H9 (cell line): Measurements from ENCODE around the gene DDX51. TPM values are rescaled to one million over a fixed set of nuclear protein-coding genes. Genes with fewer than 3 reads are reported as not detected.
A peak's percentile ranks its signal among the peaks of the same experiment; 100 is the strongest.

ENCODE experiments used
- DNase-seq: peaks from one replicate; pipeline ENCODE4 v3.0.0-alpha.2; 2017
- H2AFZ ChIP-seq: one replicate; pipeline ENCODE4 v1.6.1; 2013; ENCODE audit warnings: mild to moderate bottlenecking, low read length, control low read depth, moderate library complexity
- H2AK5ac ChIP-seq: 2 replicates; pipeline ENCODE4 v1.6.1; 2013; ENCODE audit warnings: low read length, control low read depth, mixed read lengths; ENCODE audit not compliant: insufficient read length
- H2BK120ac ChIP-seq: one replicate; pipeline ENCODE4 v1.6.1; 2013; ENCODE audit warnings: low read depth, mild to moderate bottlenecking, low read length, control low read depth, inconsistent platforms; ENCODE audit not compliant: poor library complexity, severe bottlenecking
- H2BK12ac ChIP-seq: 2 replicates; pipeline ENCODE4 v1.6.1; 2013; ENCODE audit warnings: low read length, control low read depth, mixed read lengths, low read depth; ENCODE audit not compliant: insufficient read length
- H2BK15ac ChIP-seq: 2 replicates; pipeline ENCODE4 v1.6.1; 2013; ENCODE audit warnings: low read depth, low read length, control low read depth
- H2BK20ac ChIP-seq: one replicate; pipeline ENCODE4 v1.6.1; 2013; ENCODE audit warnings: low read depth, mild to moderate bottlenecking, low read length, control low read depth, inconsistent platforms; ENCODE audit not compliant: poor library complexity, severe bottlenecking
- H2BK5ac ChIP-seq: 2 replicates; pipeline ENCODE4 v1.6.1; 2013; ENCODE audit warnings: low read length, control low read depth, mixed read lengths; ENCODE audit not compliant: insufficient read length
- H3K14ac ChIP-seq: 2 replicates; pipeline ENCODE4 v1.6.1; 2013; ENCODE audit warnings: low read length, control low read depth; ENCODE audit not compliant: insufficient read depth
- H3K18ac ChIP-seq: 2 replicates; pipeline ENCODE4 v1.6.1; 2013; ENCODE audit warnings: low read depth, mild to moderate bottlenecking, mixed read lengths, low read length, control low read depth; ENCODE audit not compliant: insufficient read length
- H3K23ac ChIP-seq: 2 replicates; pipeline ENCODE4 v1.6.1; 2013; ENCODE audit warnings: low read length, control low read depth, mixed read lengths, low read depth; ENCODE audit not compliant: insufficient read length
- H3K23me2 ChIP-seq: 2 replicates; pipeline ENCODE4 v1.6.1; 2013; ENCODE audit warnings: low read depth, mild to moderate bottlenecking, mixed read lengths, low read length, control low read depth; ENCODE audit not compliant: insufficient read length, poor library complexity, severe bottlenecking
- H3K27ac ChIP-seq: 2 replicates; pipeline ENCODE4 v1.5.1; 2013; ENCODE audit warnings: low read length, control low read depth, mixed read lengths, low read depth; ENCODE audit not compliant: insufficient read length
- H3K27me3 ChIP-seq: 2 replicates; pipeline ENCODE4 v1.6.1; 2013; ENCODE audit warnings: low read length, control low read depth, inconsistent platforms; ENCODE audit not compliant: insufficient read depth
- H3K4ac ChIP-seq: 2 replicates; pipeline ENCODE4 v1.6.1; 2013; ENCODE audit warnings: low read depth, mild to moderate bottlenecking, control low read depth, inconsistent platforms, low read length, moderate library complexity
- H3K4me1 ChIP-seq: 2 replicates; pipeline ENCODE4 v1.6.1; 2013; ENCODE audit warnings: low read length, control low read depth, inconsistent platforms; ENCODE audit not compliant: insufficient read depth
- H3K4me2 ChIP-seq: 2 replicates; pipeline ENCODE4 v1.6.1; 2013; ENCODE audit warnings: low read length, control low read depth, mixed read lengths; ENCODE audit not compliant: insufficient read length, insufficient read depth
- H3K56ac ChIP-seq: 2 replicates; pipeline ENCODE4 v1.6.1; 2013; ENCODE audit warnings: low read depth, mild to moderate bottlenecking, mixed read lengths, low read length, control low read depth; ENCODE audit not compliant: insufficient read length
- H3K79me1 ChIP-seq: 2 replicates; pipeline ENCODE4 v1.6.1; 2013; ENCODE audit warnings: low read depth, mild to moderate bottlenecking, moderate library complexity, low read length, control low read depth, inconsistent platforms; ENCODE audit not compliant: insufficient read depth, poor library complexity, severe bottlenecking
- H3K79me2 ChIP-seq: 2 replicates; pipeline ENCODE4 v1.6.1; 2013; ENCODE audit warnings: low read length, control low read depth, inconsistent platforms; ENCODE audit not compliant: insufficient read depth
- H3K9ac ChIP-seq: 2 replicates; pipeline ENCODE4 v1.6.1; 2013; ENCODE audit warnings: low read length, control low read depth, mixed read lengths; ENCODE audit not compliant: insufficient read length; ENCODE audit errors: extremely low read depth
- H3K9me3 ChIP-seq: one replicate; pipeline ENCODE4 v1.6.1; 2013; ENCODE audit warnings: low read depth, low read length, inconsistent platforms; ENCODE audit not compliant: control insufficient read depth
- H3T11ph ChIP-seq: one replicate; pipeline ENCODE4 v1.6.1; 2013; ENCODE audit warnings: mild to moderate bottlenecking, low read length, control low read depth, inconsistent platforms
- H4K20me1 ChIP-seq: one replicate; pipeline ENCODE4 v1.6.1; 2013; ENCODE audit not compliant: control insufficient read depth, insufficient read length, insufficient read depth
- H4K5ac ChIP-seq: 2 replicates; pipeline ENCODE4 v1.6.1; 2013; ENCODE audit warnings: low read depth, mild to moderate bottlenecking, mixed read lengths, low read length, control low read depth; ENCODE audit not compliant: insufficient read length
- H4K8ac ChIP-seq: replicated peaks from 2 replicates; pipeline ENCODE4 v1.6.1; 2013; ENCODE audit warnings: low read length, control low read depth, mixed read lengths, low read depth; ENCODE audit not compliant: insufficient read length
- H4K91ac ChIP-seq: 2 replicates; pipeline ENCODE4 v1.6.1; 2013; ENCODE audit warnings: low read depth, mild to moderate bottlenecking, moderate library complexity, mixed read lengths, low read length, control low read depth; ENCODE audit not compliant: insufficient read length
- H3K27ac Mint-ChIP-seq, 3 experiments: 2 replicates in 2 of 3; 3 replicates in 1 of 3; pipeline ENCODE4 v1.8.0; 2020 to 2021; ENCODE audit warnings: mixed read lengths in 3 of 3, mild to moderate bottlenecking in 1 of 3, moderate library complexity in 1 of 3
- H3K27me3 Mint-ChIP-seq: 2 replicates; pipeline ENCODE4 v1.8.0; 2021; ENCODE audit warnings: low read depth, mild to moderate bottlenecking, moderate library complexity, mixed read lengths
- H3K36me3 Mint-ChIP-seq, 3 experiments: 2 replicates in 2 of 3; 3 replicates in 1 of 3; pipeline ENCODE4 v1.8.0; 2020 to 2021; ENCODE audit warnings: low read depth in 3 of 3, mixed read lengths in 3 of 3; ENCODE audit not compliant: insufficient read depth in 1 of 3
- H3K4me1 Mint-ChIP-seq, 2 experiments: 2 replicates each; pipeline ENCODE4 v1.8.0; 2020; ENCODE audit warnings: mixed read lengths in 2 of 2
- H3K4me3 Mint-ChIP-seq, 2 experiments: 2 replicates in 1 of 2; 3 replicates in 1 of 2; pipeline ENCODE4 v1.8.0; 2020 to 2021; ENCODE audit warnings: mild to moderate bottlenecking in 2 of 2, mixed read lengths in 2 of 2, moderate library complexity in 1 of 2
- H3K9me3 Mint-ChIP-seq, 2 experiments: 2 replicates in 1 of 2; 3 replicates in 1 of 2; pipeline ENCODE4 v1.8.0; 2020; ENCODE audit warnings: mild to moderate bottlenecking in 2 of 2, mixed read lengths in 2 of 2, moderate library complexity in 1 of 2
- WGBS: extraction: QIAGEN DNeasy Blood & Tissue Kit; methylation state at CpG from one replicate; pipeline ENCODE4 v1.1.7; 2013; ENCODE audit warnings: missing lambda C conversion rate, low lambda C conversion rate, mixed read lengths; ENCODE audit not compliant: insufficient read length; ENCODE audit errors: extremely low coverage; 5-methylcytosine and 5-hydroxymethylcytosine counted together
- total RNA-seq: library from RNA; stranded (reverse); gene quantifications from 2 replicates; pipeline ENCODE4 v1.2.1, GENCODE V29; 2021
- TF ChIP-seq, protein P1 (sequence below): fragments of 200-600 bp; sonication (generic); conservative IDR thresholded peaks from 3 replicates; pipeline ENCODE4 v1.8.0; 2021; ENCODE audit warnings: antibody characterized with exemption, mild to moderate bottlenecking

DDX51 gene
- total RNA-seq, 1 experiment from 2014 or later, result 37.9 TPM

DNA sequence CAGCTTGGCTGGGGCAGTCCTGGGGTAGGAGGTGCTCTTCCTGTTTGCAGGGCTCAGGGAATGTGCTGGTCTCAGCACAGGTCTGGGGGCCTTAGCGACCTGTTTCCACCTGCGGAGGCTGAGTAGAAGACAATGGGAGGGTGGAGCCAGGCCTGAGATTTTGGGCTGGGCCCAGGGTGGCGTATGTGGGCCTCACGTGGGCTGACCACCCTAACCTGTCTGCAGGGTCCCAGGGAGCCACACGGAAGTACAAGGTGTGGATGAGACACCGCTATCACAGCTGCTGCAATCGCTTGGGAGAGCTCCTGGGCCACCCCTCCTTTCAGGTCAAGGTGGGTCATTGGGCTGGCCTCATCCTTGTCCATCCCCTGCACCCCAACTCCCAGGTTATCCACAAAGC, 1.2 kb upstream of the DDX51 start:
- H3K79me2 ChIP-seq, result peaks cover 5% of the 10 kb centered on the region; the same call in 1 of the 2 replicates
- Mint-ChIP-seq H3K27me3 (no peaks in the 10 kb centered on the region; the same call in 1 of the 2 replicates), H3K36me3 (peaks cover 24 to 45% (median 42%) of the 10 kb centered on the region in 3 experiments)

More for the DNA sequence above, 1.2 kb upstream of the DDX51 start:
- no peaks in the 10 kb centered on the region for H3K9me3 Mint-ChIP-seq
- Histone ChIP-seq H4K91ac (no peak overlapping the region), H2BK20ac (no peak overlapping the region), H2BK120ac (no peak overlapping the region), H3K23me2 (peaks cover 5% of the 10 kb centered on the region), H3K4me1 (peaks cover 3% of the 10 kb centered on the region; the same call in 1 of the 2 replicates), H4K20me1 (no peaks in the 10 kb centered on the region), H2AFZ (no peak overlapping the region), H3K23ac (no peak overlapping the region), H2AK5ac (no peak overlapping the region), H2BK12ac (no peak overlapping the region), H3T11ph (no peak overlapping the region), H4K8ac (no peak overlapping the region), H3K79me1 (peaks cover 12% of the 10 kb centered on the region), H3K18ac (no peak overlapping the region), H3K27me3 (no peaks in the 10 kb centered on the region), H3K9me3 (no peaks in the 10 kb centered on the region), H3K4ac (no peak overlapping the region), H3K14ac (no peak overlapping the region), H3K9ac (no peak overlapping the region), H3K27ac (no peak overlapping the region), H3K4me2 (peak overlapping the region; percentile 91), H2BK15ac (no peak overlapping the region), H2BK5ac (no peak overlapping the region), H3K56ac (no peak overlapping the region), H4K5ac (no peak overlapping the region)
- DNase-seq, result no peak
- TF ChIP-seq, protein P1, sequence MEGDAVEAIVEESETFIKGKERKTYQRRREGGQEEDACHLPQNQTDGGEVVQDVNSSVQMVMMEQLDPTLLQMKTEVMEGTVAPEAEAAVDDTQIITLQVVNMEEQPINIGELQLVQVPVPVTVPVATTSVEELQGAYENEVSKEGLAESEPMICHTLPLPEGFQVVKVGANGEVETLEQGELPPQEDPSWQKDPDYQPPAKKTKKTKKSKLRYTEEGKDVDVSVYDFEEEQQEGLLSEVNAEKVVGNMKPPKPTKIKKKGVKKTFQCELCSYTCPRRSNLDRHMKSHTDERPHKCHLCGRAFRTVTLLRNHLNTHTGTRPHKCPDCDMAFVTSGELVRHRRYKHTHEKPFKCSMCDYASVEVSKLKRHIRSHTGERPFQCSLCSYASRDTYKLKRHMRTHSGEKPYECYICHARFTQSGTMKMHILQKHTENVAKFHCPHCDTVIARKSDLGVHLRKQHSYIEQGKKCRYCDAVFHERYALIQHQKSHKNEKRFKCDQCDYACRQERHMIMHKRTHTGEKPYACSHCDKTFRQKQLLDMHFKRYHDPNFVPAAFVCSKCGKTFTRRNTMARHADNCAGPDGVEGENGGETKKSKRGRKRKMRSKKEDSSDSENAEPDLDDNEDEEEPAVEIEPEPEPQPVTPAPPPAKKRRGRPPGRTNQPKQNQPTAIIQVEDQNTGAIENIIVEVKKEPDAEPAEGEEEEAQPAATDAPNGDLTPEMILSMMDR, result no peak
- H3K4me1 Mint-ChIP-seq, result peaks cover 7 to 10% of the 10 kb centered on the region in 2 experiments
- WGBS, result no CpG with 5 or more reads among the region's 7 CpGs
- peak overlapping the region; percentile 83 to 89 for H3K4me3 Mint-ChIP-seq
- no peak overlapping the region for H3K27ac Mint-ChIP-seq
